ENCODE data around the gene CUTC.

Gene CUTC

DNA sequence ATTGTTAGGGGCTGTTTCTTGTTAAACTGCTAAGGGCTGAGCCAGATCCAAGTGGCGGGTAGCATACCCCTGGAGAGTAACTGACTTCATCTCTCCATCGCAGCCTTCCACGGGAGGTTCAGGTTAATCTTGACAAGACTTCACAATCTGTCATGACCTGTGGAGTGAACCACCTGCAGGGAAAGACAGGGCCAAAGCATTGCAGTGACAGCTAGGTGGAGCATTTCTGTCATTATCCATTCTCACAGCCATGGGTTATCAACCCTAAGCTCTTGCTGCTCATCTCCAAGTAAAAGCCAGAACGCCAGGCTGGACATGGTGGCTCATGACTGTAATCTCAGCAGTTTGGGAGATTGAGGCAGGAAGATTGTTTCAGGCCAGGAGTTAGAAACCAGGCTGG lies 67.6 kb downstream of the CUTC start:
- no peak for DNase-seq (ENCODE audit: low read depth)
- H3K4me3 ChIP-seq (ENCODE audit: low read length): no peak overlapping the region
- TF ChIP-seq, protein P1, sequence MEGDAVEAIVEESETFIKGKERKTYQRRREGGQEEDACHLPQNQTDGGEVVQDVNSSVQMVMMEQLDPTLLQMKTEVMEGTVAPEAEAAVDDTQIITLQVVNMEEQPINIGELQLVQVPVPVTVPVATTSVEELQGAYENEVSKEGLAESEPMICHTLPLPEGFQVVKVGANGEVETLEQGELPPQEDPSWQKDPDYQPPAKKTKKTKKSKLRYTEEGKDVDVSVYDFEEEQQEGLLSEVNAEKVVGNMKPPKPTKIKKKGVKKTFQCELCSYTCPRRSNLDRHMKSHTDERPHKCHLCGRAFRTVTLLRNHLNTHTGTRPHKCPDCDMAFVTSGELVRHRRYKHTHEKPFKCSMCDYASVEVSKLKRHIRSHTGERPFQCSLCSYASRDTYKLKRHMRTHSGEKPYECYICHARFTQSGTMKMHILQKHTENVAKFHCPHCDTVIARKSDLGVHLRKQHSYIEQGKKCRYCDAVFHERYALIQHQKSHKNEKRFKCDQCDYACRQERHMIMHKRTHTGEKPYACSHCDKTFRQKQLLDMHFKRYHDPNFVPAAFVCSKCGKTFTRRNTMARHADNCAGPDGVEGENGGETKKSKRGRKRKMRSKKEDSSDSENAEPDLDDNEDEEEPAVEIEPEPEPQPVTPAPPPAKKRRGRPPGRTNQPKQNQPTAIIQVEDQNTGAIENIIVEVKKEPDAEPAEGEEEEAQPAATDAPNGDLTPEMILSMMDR (IDR thresholded peaks at IDR 0.05; ENCODE audit: insufficient read depth, low read depth, low read length, missing control alignments): peak; percentile 9

DNA sequence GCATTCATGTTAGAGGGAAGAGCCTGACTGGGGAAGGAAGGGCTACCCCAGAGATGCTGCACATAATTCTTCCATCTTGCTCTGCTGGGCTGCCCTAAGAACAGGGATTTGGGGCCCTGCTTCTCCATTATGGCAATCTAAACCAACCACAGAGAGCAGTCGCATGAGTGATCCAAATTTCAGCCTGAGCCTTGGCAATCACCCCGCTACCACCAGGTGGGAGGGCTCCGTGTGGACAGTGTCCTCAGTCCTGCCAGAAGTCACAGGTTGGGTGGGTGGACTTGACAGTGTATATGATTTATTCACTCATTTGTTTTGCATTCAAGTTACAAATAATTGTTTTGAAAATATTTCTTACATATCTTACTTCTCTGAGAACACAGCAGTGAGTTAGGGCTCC lies 72.4 kb downstream of the CUTC start:
- TF ChIP-seq, protein P1 (IDR thresholded peaks at IDR 0.05; ENCODE audit: insufficient read depth, low read depth, low read length, missing control alignments): no peak
- H3K4me3 ChIP-seq (ENCODE audit: low read length): no peak overlapping the region
- no peak for DNase-seq (ENCODE audit: low read depth)

GRCh38 chr10:99805190-99805589 lies 73.2 kb downstream of the CUTC start:
- no peak overlapping the region for H3K4me3 ChIP-seq (ENCODE audit: low read length)
- DNase-seq (ENCODE audit: low read depth): no peak
- TF ChIP-seq, protein P1 (IDR thresholded peaks at IDR 0.05; ENCODE audit: insufficient read depth, low read depth, low read length, missing control alignments): no peak

All from epithelial cell of esophagus (primary cell).